HFF-Myc (cell line): ENCODE results near the gene RAB3C.

Experiments
- DNase-seq: peaks from one replicate; pipeline ENCODE4 v3.0.0-alpha.2; 2011; ENCODE audit warnings: low read depth; ENCODE audit errors: extremely low read depth
- H3K4me3 ChIP-seq: replicated peaks from 2 replicates; pipeline ENCODE4 v1.5.1; 2011; ENCODE audit warnings: low read depth, mild to moderate bottlenecking, control low read depth, low read length
- CTCF ChIP-seq: IDR thresholded peaks from 2 replicates; pipeline ENCODE4 v1.5.1; 2012; ENCODE audit warnings: mild to moderate bottlenecking, low read depth, low read length, control low read depth; ENCODE audit errors: missing control alignments

The RAB3C gene

GRCh38 chr5:58775701-58776262, 192.9 kb downstream of the RAB3C start:
- H3K4me3 ChIP-seq: no peak overlapping the region
- no peak for TF ChIP-seq CTCF

GRCh38 chr5:58776559-58776958, 193.7 kb downstream of the RAB3C start:
- no peak for TF ChIP-seq CTCF
- no peak for DNase-seq

More at GRCh38 chr5:58775701-58776262, 192.9 kb downstream of the RAB3C start:
- no peak for DNase-seq

GRCh38 chr5:58778888-58779287, 196.0 kb downstream of the RAB3C start:
- DNase-seq: no peak

More at GRCh38 chr5:58776559-58776958, 193.7 kb downstream of the RAB3C start:
- H3K4me3 ChIP-seq: no peak overlapping the region

DNA sequence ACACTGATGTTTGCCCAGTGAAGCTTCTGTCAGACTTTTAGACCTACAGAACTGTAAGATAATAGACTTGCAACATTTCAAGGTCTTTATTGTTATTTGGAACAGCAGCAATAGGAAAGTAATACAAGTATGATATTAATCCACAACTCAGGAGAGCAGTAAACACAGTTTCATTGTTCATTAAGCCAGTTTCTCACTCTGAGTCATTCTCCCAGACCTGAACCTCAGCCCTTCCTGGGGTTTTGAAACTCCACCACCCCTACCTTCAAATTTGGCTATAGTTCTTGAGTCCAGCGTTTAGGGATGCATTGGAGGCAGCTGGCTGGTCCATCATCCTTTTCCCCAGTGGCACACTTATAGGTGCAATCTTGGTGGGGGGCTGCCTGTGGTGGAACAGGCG, 203.2 kb downstream of the RAB3C start:
- H3K4me3 ChIP-seq: no peak overlapping the region
- TF ChIP-seq CTCF: no peak
- no peak for DNase-seq

More at GRCh38 chr5:58778888-58779287, 196.0 kb downstream of the RAB3C start:
- TF ChIP-seq CTCF: no peak
- no peak overlapping the region for H3K4me3 ChIP-seq

- DNase-seq: no peak
- TF ChIP-seq CTCF: no peak
- H3K4me3 ChIP-seq: no peak overlapping the region
Measured at GRCh38 chr5:58786711-58787303, 203.9 kb downstream of the RAB3C start.

GRCh38 chr5:58787987-58788386, 205.1 kb downstream of the RAB3C start:
- DNase-seq: no peak
- H3K4me3 ChIP-seq: no peak overlapping the region
- TF ChIP-seq CTCF: no peak
